K562 (cell line): Measurements from ENCODE around the gene MDM4. TPM values are rescaled to one million over a fixed set of nuclear protein-coding genes. Genes with fewer than 3 reads are reported as not detected.

ENCODE experiments used
- ATAC-seq: fragments of 200-7000 bp; cut with Tn5 transposase; 3 replicates; pipeline ENCODE4 v1.9.1; 2020; ENCODE audit warnings: moderate library complexity
- BruUV-seq: library from RNA; stranded (reverse); fragments of 400-500 nt; replicated peaks from 2 replicates; lab custom pipeline; 2021; lab: Mats Ljungman, UMichigan
- CTCF ChIA-PET: fragments of 300-600 bp; formaldehyde crosslinking; extraction: SDS; loops from one replicate; lab custom pipeline; 2021; ENCODE audit warnings: low intra/inter-chr PET ratio; lab: Yijun Ruan, JAX
- POLR2A ChIA-PET: fragments of 300-600, 350-650 bp; sonication (Branson Sonifier 250); formaldehyde crosslinking; extraction: SDS; loops from one replicate; lab custom pipeline; 2021; ENCODE audit warnings: antibody characterized with exemption, inconsistent platforms; lab: Yijun Ruan, JAX
- DNase-seq, 4 experiments: peaks; one replicate each; pipeline versions ENCODE4 v3.0.0 to v3.0.0-alpha.2; 2011 to 2018; ENCODE audit warnings: low spot score in 3 of 4, mixed read lengths in 3 of 4; ENCODE audit errors: extremely low read depth in 1 of 4
- FAIRE-seq: peaks from 2 replicates; lab custom pipeline; 2011; peaks lifted over from hg19 to GRCh38; lab: Jason Lieb, UNC
- H2AFZ ChIP-seq: 2 replicates; pipeline ENCODE4 v1.6.0; 2011; ENCODE audit warnings: low read depth, low read length, control low read depth, inconsistent platforms
- H3K27ac ChIP-seq: fragments of 200-600 bp; 3 replicates; pipeline ENCODE4 v1.8.0; 2011; ENCODE audit warnings: low read depth, mild to moderate bottlenecking, control low read depth, inconsistent platforms, low read length, moderate library complexity, mixed read lengths; ENCODE audit errors: extremely low read depth
- H3K27me3 ChIP-seq, 2 experiments: fragments of 300-600 bp in 1 of 2; 2 replicates in 1 of 2; 3 replicates in 1 of 2; pipeline versions ENCODE4 v1.6.0 to v1.8.0; 2011; ENCODE audit warnings: inconsistent platforms in 2 of 2, low read length in 2 of 2, mild to moderate bottlenecking in 1 of 2, mixed read lengths in 1 of 2, moderate library complexity in 1 of 2; ENCODE audit not compliant: control insufficient read depth in 2 of 2, insufficient read depth in 2 of 2
- H3K36me3 ChIP-seq: fragments of 300-600 bp; 3 replicates; pipeline ENCODE4 v1.8.0; 2011; ENCODE audit warnings: mild to moderate bottlenecking, low read length, inconsistent platforms; ENCODE audit not compliant: control insufficient read depth, insufficient read depth
- H3K4me1 ChIP-seq, 2 experiments: fragments of 200-600 bp in 1 of 2; replicated peaks in 1 of 2; 2 replicates in 1 of 2; 3 replicates in 1 of 2; pipeline versions ENCODE4 v1.5.1 to v1.8.0; 2011; ENCODE audit warnings: inconsistent platforms in 2 of 2, low read length in 2 of 2, mild to moderate bottlenecking in 1 of 2, mixed read lengths in 1 of 2, moderate library complexity in 1 of 2; ENCODE audit not compliant: control insufficient read depth in 2 of 2, insufficient read depth in 2 of 2
- H3K4me2 ChIP-seq: 2 replicates; pipeline ENCODE4 v1.6.1; 2011; ENCODE audit warnings: low read length, control low read depth, inconsistent platforms, mixed read lengths; ENCODE audit not compliant: insufficient read depth
- H3K4me3 ChIP-seq: fragments of 200-600 bp; sonication (generic), shearing (Covaris generic); 2 replicates; pipeline ENCODE4 v1.5.1; 2016; ENCODE audit warnings: control low read depth, inconsistent platforms
- H3K79me2 ChIP-seq: fragments of 200-600 bp; 3 replicates; pipeline ENCODE4 v1.8.0; 2011; ENCODE audit warnings: low read length, inconsistent platforms; ENCODE audit not compliant: control insufficient read depth, insufficient read depth
- H3K9ac ChIP-seq, 2 experiments: 2 replicates each; pipeline versions ENCODE4 v1.6.0 to v1.6.1; 2011; ENCODE audit warnings: low read depth in 2 of 2, low read length in 2 of 2, control low read depth in 1 of 2, inconsistent platforms in 1 of 2, mild to moderate bottlenecking in 1 of 2, mixed read lengths in 1 of 2; ENCODE audit not compliant: insufficient read depth in 1 of 2
- H3K9me1 ChIP-seq: one replicate; pipeline ENCODE4 v1.6.0; 2011; ENCODE audit warnings: inconsistent platforms, mild to moderate bottlenecking, low read length, moderate library complexity; ENCODE audit not compliant: control insufficient read depth, insufficient read depth
- H3K9me3 ChIP-seq: replicated peaks from 2 replicates; pipeline ENCODE4 v1.5.1; 2011; ENCODE audit warnings: low read depth, low read length, inconsistent platforms; ENCODE audit not compliant: control insufficient read depth, insufficient read depth
- H4K20me1 ChIP-seq: replicated peaks from 2 replicates; pipeline ENCODE4 v1.6.1; 2011; ENCODE audit warnings: low read length, inconsistent platforms, mixed read lengths; ENCODE audit not compliant: control insufficient read depth, insufficient read depth
- BHLHE40 ChIP-seq: IDR thresholded peaks from 2 replicates; pipeline ENCODE4 v1.6.1; 2011; ENCODE audit warnings: low read length, improper control_type of control experiment
- ELF2 ChIP-seq: fragments of 250-450 bp; sonication (Bioruptor Pico); IDR thresholded peaks from 2 replicates; pipeline ENCODE4 v1.5.0; 2021; ENCODE audit warnings: mild to moderate bottlenecking
- MEIS2 ChIP-seq: fragments of 450-650 bp; IDR thresholded peaks from 2 replicates; pipeline ENCODE4 v1.6.1; 2014; ENCODE audit warnings: mild to moderate bottlenecking; ENCODE audit not compliant: partially characterized antibody
- THRB ChIP-seq: fragments of 450-650 bp; formaldehyde crosslinking; conservative IDR thresholded peaks from 2 replicates; pipeline ENCODE4 v1.4.0; 2022; ENCODE audit warnings: mild to moderate bottlenecking, missing genetic modification characterization
- ZC3H4 ChIP-seq: sonication (generic); formaldehyde crosslinking; IDR thresholded peaks from 2 replicates; pipeline ENCODE4 v1.9.0; 2021; ENCODE audit warnings: missing genetic modification reagents, borderline replicate concordance
- WGBS: fragments of 100-300 bp; shearing (Covaris generic); methylation state at CpG from one replicate; pipeline ENCODE4 v1.1.6; 2016; ENCODE audit warnings: low coverage, mixed read lengths; ENCODE audit not compliant: insufficient coverage; ENCODE audit errors: missing lambda C conversion rate; 5-methylcytosine and 5-hydroxymethylcytosine counted together
- in situ Hi-C: fragments of 300-500 bp; cut with MboI; formaldehyde crosslinking; loops from 4 replicates; pipeline ENCODE4 v1.15.0; 2018; ENCODE audit warnings: inconsistent platforms, mixed read lengths
- intact Hi-C: fragments of 100-400 bp; cut with micrococcal nuclease; formaldehyde crosslinking; loops from 2 replicates; pipeline ENCODE4 v1.14.2; 2022
- polyA plus RNA-seq, 8 experiments: library from polyadenylated mRNA; depleted of rRNA in 4 of 8; stranded (reverse) in 5 of 8; unstranded in 3 of 8; fragments of >200 nt; fragmentation: Nextera tagmentation in 2 of 8; fragmentation: Illumina TruSeq in 1 of 8; extraction: Ambion mirVana in 2 of 8; extraction: Trizol in 1 of 8; gene quantifications; 2 replicates each; pipeline versions ENCODE4 v1.2.1 to v1.2.3, GENCODE V29; 2011 to 2014; ENCODE audit warnings: inconsistent platforms in 1 of 8, missing spikeins in 1 of 8
- total RNA-seq, 7 experiments: library from RNA; depleted of rRNA in 6 of 7; stranded (reverse); fragments of >200 nt in 6 of 7; fragmentation: Illumina TruSeq in 2 of 7; extraction: Trizol in 2 of 7; gene quantifications; 2 replicates each; pipeline versions ENCODE4 v1.2.1 to v1.2.3, GENCODE V29; 2011 to 2021; ENCODE audit warnings: low replicate concordance in 1 of 7

Gene MDM4
- total and polyA plus RNA-seq, 9 of the 15 experiments (the other 6 are each of a cell fraction or from before 2014, with no cell fraction given) = 3.3 to 61.7 (median 21.2) TPM

- Histone ChIP-seq H3K4me1 (peaks cover 12 to 16% of the 10 kb centered on the region in 2 experiments; a peak in 4 of 5 replicates), H3K79me2 (no peaks in the 10 kb centered on the region), H3K9ac (no peak overlapping the region), H3K9me3 (no peaks in the 10 kb centered on the region), H2AFZ (no peak overlapping the region), H3K27ac (no peak overlapping the region), H3K27me3 (no peaks in the 10 kb centered on the region), H3K9me1 (no peaks in the 10 kb centered on the region), H3K4me3 (no peak overlapping the region), H3K36me3 (no peaks in the 10 kb centered on the region), H3K4me2 (no peak overlapping the region), H4K20me1 (no peaks in the 10 kb centered on the region)
- in situ Hi-C loops = loop anchor here (5.0 kb wide), 1 partner anchor 242 kb away; no protein-coding TSS in a partner anchor
- DNase-seq (no peak), ATAC-seq (no peak), FAIRE-seq (no peak)
- no peak for TF ChIP-seq BHLHE40
- 0 out of 2 replicates have a peak, but pooled peaks have one; percentile 22 for TF ChIP-seq THRB
- TF ChIP-seq ZC3H4 (CRISPR knock-in tag) = no peak
- no peak for TF ChIP-seq ELF2 (CRISPR knock-in tag)
- peak; percentile 24 for TF ChIP-seq MEIS2
- POLR2A ChIA-PET = interaction anchor here (0.6 to 1.7 kb wide), 9 partner anchors 8 to 497 kb away, joined by 3 to 10 read pairs (median 7); partner anchors contain the start of gene MDM4
- WGBS = 39% methylated on average over 4 of the region's 4 CpGs
- CTCF ChIA-PET = interaction anchor here (1.2 to 6.2 kb wide), 3 partner anchors 198 to 402 kb away, joined by 3 to 159 read pairs (median 23); no protein-coding TSS in a partner anchor
- intact Hi-C loops = loop anchor here (1.0 to 10.0 kb wide), 6 partner anchors 57 to 380 kb away; no protein-coding TSS in a partner anchor
- no TSS peak for BruUV-seq
Observed at GRCh38 chr1:204564835-204565234, 48.6 kb downstream of the MDM4 start.
